Neuron (in vitro differentiated cells): ENCODE results near the gene PARD3B.

Experiments used
- H2AFZ ChIP-seq: one replicate; pipeline ENCODE4 v1.6.1; 2013; ENCODE audit warnings: low read depth, mild to moderate bottlenecking, inconsistent platforms, low read length, moderate library complexity
- H3K27me3 ChIP-seq: one replicate; pipeline ENCODE4 v1.6.1; 2013; ENCODE audit warnings: low read length; ENCODE audit not compliant: insufficient read depth
- H3K36me3 ChIP-seq: one replicate; pipeline ENCODE4 v1.6.1; 2013; ENCODE audit warnings: low read length; ENCODE audit not compliant: insufficient read depth
- H3K4me1 ChIP-seq: one replicate; pipeline ENCODE4 v1.6.1; 2013; ENCODE audit warnings: low read length; ENCODE audit not compliant: insufficient read depth
- H3K4me3 ChIP-seq: 2 replicates; pipeline ENCODE4 v1.5.1; 2013; ENCODE audit warnings: mild to moderate bottlenecking, low read length, moderate library complexity
- H3K9me3 ChIP-seq: one replicate; pipeline ENCODE4 v1.6.1; 2013; ENCODE audit warnings: low read length

PARD3B gene

DNA sequence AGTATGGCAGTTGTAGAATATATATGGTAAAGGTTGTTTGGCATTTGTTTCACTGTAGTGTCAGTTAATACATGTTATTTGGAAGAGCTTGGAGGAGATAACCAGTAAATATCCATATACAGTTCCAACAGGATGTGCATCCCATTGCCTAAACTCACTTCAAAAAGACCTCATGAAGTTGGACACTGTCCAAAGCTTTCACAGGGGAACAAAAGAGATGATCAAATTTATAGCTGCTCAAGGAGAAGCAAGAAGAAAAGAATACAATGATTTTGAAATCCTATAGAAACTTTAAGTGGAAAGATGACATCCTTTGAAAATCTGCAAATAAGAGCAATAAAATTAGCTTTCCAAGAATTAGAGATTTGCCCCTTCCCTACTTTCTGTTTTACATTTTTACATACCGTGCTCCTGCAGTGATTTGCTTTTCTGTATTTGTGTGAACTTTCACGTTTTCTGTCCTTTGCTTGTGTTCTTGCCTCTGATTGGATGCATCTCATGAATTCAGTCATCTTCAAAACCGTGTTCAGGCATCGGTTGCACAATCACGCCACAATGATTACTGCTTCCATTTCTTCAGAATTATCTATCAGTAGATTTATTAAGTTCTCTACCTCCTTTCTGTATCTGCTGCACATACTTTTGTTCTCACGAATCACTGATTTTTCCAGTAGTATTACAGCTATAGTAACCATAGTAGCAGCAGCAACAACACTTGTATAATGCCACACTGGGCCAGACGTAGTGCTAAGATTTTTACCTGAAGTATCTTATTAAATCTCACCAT is 83.8 kb downstream of the PARD3B start:
- Histone ChIP-seq H3K9me3 (peaks cover 4% of the 10 kb centered on the region), H3K27me3 (no peaks in the 10 kb centered on the region), H3K4me3 (no peak overlapping the region), H3K36me3 (no peaks in the 10 kb centered on the region), H2AFZ (no peak overlapping the region), H3K4me1 (peaks cover 4% of the 10 kb centered on the region)

DNA sequence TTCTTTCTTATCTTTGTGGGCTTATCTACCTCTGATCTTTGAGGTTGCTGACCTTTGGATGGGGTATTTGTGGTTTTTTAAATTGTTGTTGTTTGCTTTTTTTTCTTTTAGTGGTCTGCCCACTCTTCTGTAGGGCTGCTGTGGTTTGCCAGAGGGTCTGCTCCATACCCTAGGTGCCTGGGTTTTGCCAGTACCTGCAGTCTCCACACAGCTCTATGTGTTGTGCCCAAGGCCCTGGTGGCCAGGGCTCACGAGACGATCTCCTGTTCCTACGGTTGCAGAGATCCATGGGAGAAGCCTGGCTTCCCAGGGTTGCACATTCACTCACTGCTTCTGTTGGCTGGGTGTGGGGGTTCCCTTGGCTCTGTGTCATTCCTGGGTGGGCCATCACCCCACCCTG is 87.1 kb downstream of the PARD3B start:
- peaks cover 4% of the 10 kb centered on the region for H3K4me1 ChIP-seq
- peaks cover 2% of the 10 kb centered on the region for H3K9me3 ChIP-seq
- H3K4me3 ChIP-seq: no peak overlapping the region
- no peaks in the 10 kb centered on the region for H3K27me3 ChIP-seq
- H3K36me3 ChIP-seq: no peaks in the 10 kb centered on the region
- no peak overlapping the region for H2AFZ ChIP-seq

DNA sequence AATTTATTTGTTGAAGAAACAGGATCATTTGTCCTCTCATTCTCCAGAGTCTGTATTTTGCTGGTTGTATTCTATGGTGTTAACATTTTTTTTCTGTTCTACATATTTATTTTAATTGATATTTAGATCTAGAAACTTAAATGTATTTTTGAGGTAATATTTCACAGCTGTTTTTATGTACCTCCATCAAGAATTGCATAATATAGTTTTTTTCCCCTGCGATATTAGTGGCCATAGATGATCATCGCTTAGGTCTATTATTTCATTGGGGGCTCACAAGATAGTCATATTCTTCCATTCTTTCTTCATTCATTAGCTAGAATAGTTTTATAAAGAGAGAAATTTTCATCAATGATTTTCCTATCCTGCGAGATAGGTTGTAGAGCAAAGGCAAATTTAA is 89.3 kb downstream of the PARD3B start:
- no peaks in the 10 kb centered on the region for H3K27me3 ChIP-seq
- peaks cover 2% of the 10 kb centered on the region for H3K9me3 ChIP-seq
- no peak overlapping the region for H3K4me3 ChIP-seq
- no peak overlapping the region for H2AFZ ChIP-seq
- H3K4me1 ChIP-seq: no peaks in the 10 kb centered on the region
- no peaks in the 10 kb centered on the region for H3K36me3 ChIP-seq

DNA sequence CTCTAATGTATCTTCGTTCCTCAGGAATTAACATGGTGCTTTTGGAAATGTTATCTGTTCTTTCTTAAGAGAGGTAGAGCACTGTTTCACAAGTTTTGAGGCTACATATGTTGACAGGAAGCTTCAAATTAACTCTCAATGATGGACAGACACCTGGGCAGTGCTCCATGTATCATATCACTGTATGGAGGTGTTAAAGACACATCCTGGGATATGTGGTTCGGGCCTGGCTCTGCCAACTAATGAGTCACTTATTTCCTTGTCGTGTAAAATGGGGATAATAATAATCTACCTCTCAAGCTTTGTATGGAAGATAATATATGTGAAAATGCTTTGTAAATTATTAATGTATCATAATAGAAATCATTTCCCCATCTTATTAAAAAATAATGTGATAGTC is 90.2 kb downstream of the PARD3B start:
- peaks cover 2% of the 10 kb centered on the region for H3K9me3 ChIP-seq
- H3K4me1 ChIP-seq: no peaks in the 10 kb centered on the region
- no peak overlapping the region for H3K4me3 ChIP-seq
- no peaks in the 10 kb centered on the region for H3K36me3 ChIP-seq
- no peaks in the 10 kb centered on the region for H3K27me3 ChIP-seq
- H2AFZ ChIP-seq: no peak overlapping the region

DNA sequence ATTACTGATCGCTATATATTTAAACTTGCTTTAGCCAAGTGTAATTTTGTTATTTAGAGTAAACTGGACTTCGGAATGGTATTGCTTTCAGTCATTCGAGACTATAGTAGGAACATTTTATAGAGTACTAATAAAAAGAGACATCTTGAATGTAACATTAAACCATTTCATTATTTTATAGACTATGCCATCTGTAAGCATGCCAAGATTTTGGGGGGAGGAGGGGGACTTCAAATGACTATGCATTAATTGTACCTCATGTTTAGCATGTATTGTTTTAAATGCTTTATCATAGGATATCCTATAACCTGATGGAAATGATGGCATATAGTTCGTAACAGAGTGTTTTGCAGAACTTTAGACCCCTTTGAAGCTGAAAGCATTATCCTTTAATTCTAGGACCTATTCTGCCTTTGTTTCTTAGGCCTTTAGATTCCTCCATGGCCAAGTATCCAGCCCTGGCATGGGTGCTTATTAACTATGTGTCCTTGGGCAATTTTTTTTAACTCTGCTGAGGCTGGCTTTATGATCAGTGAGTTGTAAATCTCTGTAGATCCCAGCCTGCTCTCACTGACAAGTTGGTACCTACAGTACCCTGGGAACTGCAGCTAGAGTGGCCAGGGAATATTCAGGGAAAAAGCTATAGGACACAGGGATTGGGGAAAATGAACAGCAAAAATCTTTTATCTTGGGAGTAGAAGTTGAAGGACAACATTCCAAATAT is 93.4 kb downstream of the PARD3B start:
- H3K36me3 ChIP-seq: no peaks in the 10 kb centered on the region
- H3K4me1 ChIP-seq: no peaks in the 10 kb centered on the region
- no peaks in the 10 kb centered on the region for H3K27me3 ChIP-seq
- no peak overlapping the region for H2AFZ ChIP-seq
- no peak overlapping the region for H3K4me3 ChIP-seq
- no peaks in the 10 kb centered on the region for H3K9me3 ChIP-seq

DNA sequence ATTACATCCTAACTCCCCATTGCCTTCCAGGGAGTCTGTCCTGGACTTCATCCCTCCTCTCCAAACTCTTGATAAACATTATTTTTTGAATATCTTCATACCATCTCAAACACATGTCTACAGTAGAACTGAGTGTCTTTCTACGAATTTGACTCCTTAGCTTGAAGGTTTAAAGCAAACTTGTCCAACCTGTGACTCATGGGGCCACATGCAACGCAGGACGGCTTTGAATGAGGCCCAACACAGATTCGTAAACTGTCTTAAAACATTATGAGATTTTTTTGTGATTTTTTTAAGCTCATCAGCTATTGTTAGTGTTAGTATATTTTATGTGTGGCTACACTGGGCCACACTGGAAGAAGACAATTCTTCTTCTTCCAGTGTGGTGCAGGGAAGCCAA is 98.1 kb downstream of the PARD3B start:
- Histone ChIP-seq H3K4me1 (peaks cover 5% of the 10 kb centered on the region), H3K9me3 (no peaks in the 10 kb centered on the region), H3K4me3 (no peak overlapping the region), H3K36me3 (no peaks in the 10 kb centered on the region), H3K27me3 (no peaks in the 10 kb centered on the region), H2AFZ (no peak overlapping the region)

DNA sequence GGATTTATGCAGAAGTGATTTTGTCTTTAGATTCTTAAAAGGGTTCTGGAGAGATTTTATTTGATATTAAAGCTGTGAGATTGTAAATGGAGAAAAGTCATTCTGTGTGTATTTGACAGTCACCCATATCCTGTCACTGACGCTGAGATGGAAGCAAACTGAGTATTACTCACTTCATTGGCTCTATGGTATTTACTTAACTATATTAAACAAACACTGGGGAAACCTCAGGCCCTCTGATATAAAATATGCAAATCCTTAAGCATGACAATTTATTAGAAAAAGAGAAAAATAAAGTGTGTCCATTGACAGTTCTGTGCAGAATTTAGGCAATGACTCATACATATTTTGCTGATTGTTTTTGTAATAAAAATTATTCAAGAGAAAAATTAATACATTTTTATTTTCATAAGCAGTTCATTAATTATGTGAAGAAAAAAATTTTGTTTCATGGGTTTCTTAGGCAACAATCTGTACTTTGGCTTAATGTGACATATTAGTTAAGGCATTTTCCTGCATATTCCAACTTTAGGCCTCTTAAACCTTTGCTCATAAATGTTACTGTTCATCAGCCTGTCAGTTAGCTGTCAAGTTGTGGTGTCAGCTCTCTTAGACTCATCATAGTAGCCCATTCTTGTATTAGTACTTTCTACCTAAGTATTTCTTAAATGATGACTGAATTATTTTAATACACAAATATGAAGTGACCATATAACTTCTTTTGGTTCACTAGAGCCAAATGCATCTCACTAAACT is 99.9 kb downstream of the PARD3B start:
- Histone ChIP-seq H3K27me3 (no peaks in the 10 kb centered on the region), H3K9me3 (no peaks in the 10 kb centered on the region), H2AFZ (no peak overlapping the region), H3K4me3 (no peak overlapping the region), H3K4me1 (peaks cover 5% of the 10 kb centered on the region), H3K36me3 (no peaks in the 10 kb centered on the region)

DNA sequence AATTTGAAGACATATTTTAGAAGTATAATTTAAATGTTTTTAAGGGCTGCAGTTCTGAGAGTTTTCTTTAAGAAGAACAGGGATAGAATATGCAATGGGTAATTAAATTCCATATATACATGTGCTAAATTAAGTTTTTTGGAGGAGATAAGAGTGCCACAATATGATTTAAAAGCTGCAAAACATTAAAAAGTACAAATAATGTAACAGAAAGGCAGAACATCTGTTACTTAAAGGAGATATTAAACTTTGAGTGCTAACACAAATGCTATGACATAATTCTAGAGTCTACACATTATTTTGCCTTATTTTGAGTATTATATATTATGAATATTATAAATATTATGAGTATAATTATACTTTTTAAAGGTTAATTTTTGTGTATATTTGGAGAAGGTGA is 102.4 kb downstream of the PARD3B start:
- H3K4me3 ChIP-seq: no peak overlapping the region
- no peak overlapping the region for H2AFZ ChIP-seq
- peaks cover 5% of the 10 kb centered on the region for H3K4me1 ChIP-seq
- H3K36me3 ChIP-seq: no peaks in the 10 kb centered on the region
- peaks cover 11% of the 10 kb centered on the region for H3K9me3 ChIP-seq
- H3K27me3 ChIP-seq: no peaks in the 10 kb centered on the region

DNA sequence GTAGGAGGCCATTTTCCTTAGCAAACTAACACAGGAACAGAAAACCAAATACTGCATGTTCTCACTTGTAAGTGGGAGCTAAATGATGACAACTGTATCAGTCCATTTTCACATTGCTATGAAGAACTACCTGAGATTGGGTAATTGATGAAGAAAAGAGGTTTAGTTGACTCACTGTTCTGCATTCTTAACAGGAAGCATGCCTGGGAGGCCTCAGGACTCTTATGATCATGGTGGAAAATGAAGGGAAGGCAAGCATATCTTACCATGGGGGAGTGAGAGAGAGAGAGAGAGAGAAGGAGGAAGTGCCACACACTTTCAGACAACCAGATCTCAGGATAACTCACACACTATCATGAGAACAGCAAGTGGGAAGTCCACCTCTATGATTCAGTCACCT is 105.3 kb downstream of the PARD3B start:
- Histone ChIP-seq H3K4me3 (no peak overlapping the region), H3K9me3 (peaks cover 13% of the 10 kb centered on the region), H3K27me3 (no peaks in the 10 kb centered on the region), H3K36me3 (no peaks in the 10 kb centered on the region), H3K4me1 (no peaks in the 10 kb centered on the region), H2AFZ (no peak overlapping the region)

DNA sequence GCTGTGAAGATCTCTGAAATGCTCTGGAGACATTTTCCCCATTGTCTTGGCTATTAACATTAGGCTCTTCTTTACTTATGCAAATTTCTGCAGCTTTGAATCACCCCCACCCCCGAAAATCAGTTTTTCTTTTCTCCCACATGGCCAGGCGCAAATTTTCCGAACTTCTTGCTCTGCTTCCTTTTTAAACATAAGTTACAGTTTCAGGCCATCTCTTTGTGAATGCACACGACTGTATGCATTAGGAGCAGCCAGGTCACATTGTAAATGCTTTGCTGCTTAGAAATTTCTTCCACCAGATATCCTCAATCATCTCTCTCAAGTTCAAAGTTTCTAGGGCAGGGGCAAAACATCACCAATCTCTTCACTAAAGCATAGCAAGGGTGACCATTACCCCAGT is 106.8 kb downstream of the PARD3B start:
- Histone ChIP-seq H3K9me3 (peaks cover 13% of the 10 kb centered on the region), H3K4me3 (no peak overlapping the region), H2AFZ (no peak overlapping the region), H3K4me1 (no peaks in the 10 kb centered on the region), H3K27me3 (no peaks in the 10 kb centered on the region), H3K36me3 (no peaks in the 10 kb centered on the region)

DNA sequence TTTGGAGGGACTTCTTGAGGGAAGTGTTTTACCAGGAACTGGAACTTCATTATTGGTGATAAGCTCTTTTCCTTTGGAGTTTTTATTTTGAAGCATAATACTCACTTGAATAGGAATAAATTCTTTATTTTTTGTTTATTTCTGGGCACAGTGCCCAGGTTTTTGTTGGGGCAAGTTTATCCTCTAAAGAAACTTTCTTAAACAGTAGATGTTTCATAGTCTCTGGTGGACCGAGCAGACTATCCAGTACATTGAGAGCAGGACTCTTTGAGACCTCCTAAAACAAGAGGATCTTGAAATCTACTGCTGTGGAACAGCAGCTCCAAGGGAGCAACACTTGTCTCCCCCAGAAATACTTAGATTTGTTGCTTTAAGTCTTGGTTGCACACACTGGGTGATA is 109.4 kb downstream of the PARD3B start:
- Histone ChIP-seq H3K4me3 (no peak overlapping the region), H3K36me3 (no peaks in the 10 kb centered on the region), H3K27me3 (no peaks in the 10 kb centered on the region), H3K9me3 (peaks cover 13% of the 10 kb centered on the region), H2AFZ (no peak overlapping the region), H3K4me1 (no peaks in the 10 kb centered on the region)

DNA sequence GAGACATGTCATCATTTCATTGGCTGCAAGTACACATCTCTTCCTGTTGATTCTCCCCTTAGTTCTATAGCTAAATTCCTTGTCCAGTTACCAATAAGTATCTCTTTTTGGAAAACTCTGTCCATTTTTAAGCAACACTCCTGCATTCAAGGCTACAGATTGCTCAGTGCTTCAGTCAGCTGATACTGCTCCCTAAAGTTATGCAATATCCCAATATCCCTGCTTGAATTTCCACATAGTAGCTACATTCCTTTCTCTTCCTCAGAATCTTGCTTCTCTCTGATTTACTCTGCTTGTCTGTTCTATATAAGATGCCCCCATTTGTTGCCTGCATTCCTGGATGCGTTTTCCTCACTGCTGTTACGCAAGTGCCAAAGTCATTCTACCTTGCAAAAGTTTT is 109.8 kb downstream of the PARD3B start:
- Histone ChIP-seq H3K27me3 (no peaks in the 10 kb centered on the region), H3K4me1 (no peaks in the 10 kb centered on the region), H2AFZ (no peak overlapping the region), H3K4me3 (no peak overlapping the region), H3K36me3 (no peaks in the 10 kb centered on the region), H3K9me3 (peaks cover 13% of the 10 kb centered on the region)

DNA sequence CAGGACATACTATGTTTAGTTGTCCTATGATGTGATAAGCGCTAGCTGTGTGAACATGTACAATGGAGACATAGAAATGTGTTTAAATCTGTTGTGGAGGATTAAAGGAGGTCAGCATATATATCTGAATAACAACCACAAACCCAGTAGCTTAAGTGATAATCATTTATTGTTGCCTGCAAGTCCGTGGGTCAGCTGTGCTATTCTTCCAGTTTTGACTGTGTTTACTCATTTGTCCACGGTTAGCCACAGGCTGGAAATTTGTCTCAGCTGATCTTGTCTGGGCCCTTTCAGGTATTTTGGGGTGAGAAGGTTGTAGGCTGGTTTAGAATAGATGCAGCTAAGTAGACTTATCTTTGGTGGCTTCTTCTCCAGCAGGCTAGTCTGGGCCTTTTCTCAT is 110.4 kb downstream of the PARD3B start:
- no peak overlapping the region for H2AFZ ChIP-seq

More for the DNA sequence above, 110.4 kb downstream of the PARD3B start:
- Histone ChIP-seq H3K9me3 (peaks cover 12% of the 10 kb centered on the region), H3K4me3 (no peak overlapping the region), H3K36me3 (no peaks in the 10 kb centered on the region), H3K27me3 (no peaks in the 10 kb centered on the region), H3K4me1 (no peaks in the 10 kb centered on the region)
